K562 (cell line): ENCODE measurements around the gene SACS.

Experiments used
- TAF7 ChIP-seq: fragments of 450-650 bp; IDR thresholded peaks from 2 replicates; pipeline ENCODE4 v1.6.1; 2016; ENCODE audit warnings: missing genetic modification characterization, missing compliant biosample characterization
- ZNF253 ChIP-seq: fragments of 250-450 bp; sonication (Bioruptor Pico); conservative IDR thresholded peaks from 2 replicates; pipeline ENCODE4 v1.6.1; 2021; ENCODE audit warnings: mild to moderate bottlenecking
- TF ChIP-seq, protein P1 (sequence below), 3 experiments: IDR thresholded peaks in 2 of 3; conservative IDR thresholded peaks in 1 of 3; 2 replicates each; pipeline ENCODE4 v1.5.1; 2011 to 2012; ENCODE audit warnings: low read length in 3 of 3, mild to moderate bottlenecking in 3 of 3, control low read depth in 2 of 3, improper control_type of control experiment in 1 of 3, inconsistent platforms in 1 of 3, low read depth in 1 of 3, mixed read lengths in 1 of 3, moderate library complexity in 1 of 3; ENCODE audit not compliant: insufficient read depth in 2 of 3

DNA sequence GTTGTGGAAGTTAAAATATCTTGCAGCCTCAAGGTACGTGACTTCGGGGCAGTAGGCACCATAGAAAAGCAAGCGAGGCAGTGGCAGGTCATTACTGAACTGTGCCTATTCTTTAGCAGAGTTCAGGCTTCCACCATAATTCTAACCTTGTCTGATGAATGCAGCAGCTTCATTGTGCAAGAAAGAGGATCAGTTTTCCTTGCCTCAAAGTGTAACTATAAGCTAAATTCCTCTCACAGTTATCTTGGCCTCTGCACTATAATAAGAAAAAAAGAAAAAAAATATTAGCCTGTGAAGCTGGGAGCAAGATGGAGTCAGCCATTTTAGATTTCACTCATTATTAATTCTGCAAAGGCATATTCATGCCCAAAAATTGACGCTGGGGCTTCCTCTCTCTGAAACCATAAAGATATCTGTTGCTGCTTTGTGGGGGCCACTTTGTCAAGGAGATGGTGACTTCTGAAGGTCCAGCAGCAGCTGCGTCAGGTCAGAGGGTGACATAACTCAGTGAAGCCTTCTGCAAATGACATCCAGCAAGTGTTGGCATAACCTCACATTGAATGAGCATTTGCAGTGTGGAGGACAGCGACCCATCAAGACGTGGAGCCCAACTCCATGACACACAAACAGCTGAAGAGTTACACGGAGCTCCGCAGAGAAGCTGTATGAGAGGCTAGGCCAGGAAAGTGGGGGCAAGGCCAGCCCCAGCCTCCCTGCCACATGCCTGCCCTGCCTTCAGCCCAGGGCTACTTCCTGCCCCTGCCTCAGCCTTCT is 23.1 kb upstream of the SACS start:
- TF ChIP-seq ZNF253 (CRISPR knock-in tag) (no peak), TAF7 (no peak)
- TF ChIP-seq, protein P1, sequence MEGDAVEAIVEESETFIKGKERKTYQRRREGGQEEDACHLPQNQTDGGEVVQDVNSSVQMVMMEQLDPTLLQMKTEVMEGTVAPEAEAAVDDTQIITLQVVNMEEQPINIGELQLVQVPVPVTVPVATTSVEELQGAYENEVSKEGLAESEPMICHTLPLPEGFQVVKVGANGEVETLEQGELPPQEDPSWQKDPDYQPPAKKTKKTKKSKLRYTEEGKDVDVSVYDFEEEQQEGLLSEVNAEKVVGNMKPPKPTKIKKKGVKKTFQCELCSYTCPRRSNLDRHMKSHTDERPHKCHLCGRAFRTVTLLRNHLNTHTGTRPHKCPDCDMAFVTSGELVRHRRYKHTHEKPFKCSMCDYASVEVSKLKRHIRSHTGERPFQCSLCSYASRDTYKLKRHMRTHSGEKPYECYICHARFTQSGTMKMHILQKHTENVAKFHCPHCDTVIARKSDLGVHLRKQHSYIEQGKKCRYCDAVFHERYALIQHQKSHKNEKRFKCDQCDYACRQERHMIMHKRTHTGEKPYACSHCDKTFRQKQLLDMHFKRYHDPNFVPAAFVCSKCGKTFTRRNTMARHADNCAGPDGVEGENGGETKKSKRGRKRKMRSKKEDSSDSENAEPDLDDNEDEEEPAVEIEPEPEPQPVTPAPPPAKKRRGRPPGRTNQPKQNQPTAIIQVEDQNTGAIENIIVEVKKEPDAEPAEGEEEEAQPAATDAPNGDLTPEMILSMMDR (IDR thresholded peaks at IDR 0.05 in 2 of 3, conservative IDR thresholded peaks at IDR 0.05 in 1 of 3; ENCODE audit: insufficient read depth in 2 of 3, low read depth in 1 of 3, low read length in 3 of 3), result no peak
